Middle frontal gyrus (tissue), 1 donor: Measurements from ENCODE around the gene CIRBP.

Experiments
- DNase-seq: peaks from one replicate; pipeline ENCODE4 v3.0.0-alpha.2; 2015; ENCODE audit warnings: low spot score; ENCODE audit errors: extremely low spot score

Gene CIRBP

GRCh38 chr19:1266916-1267476, 2.1 kb upstream of the CIRBP start:
- no peak for DNase-seq

- no peak for DNase-seq
Measured at GRCh38 chr19:1267477-1268225, 1.5 kb upstream of the CIRBP start.

- DNase-seq = no peak
Measured at GRCh38 chr19:1268226-1269064, 687 bp upstream of the CIRBP start.

- DNase-seq = peak; percentile 77
Measured at GRCh38 chr19:1269478-1270212, 513 bp downstream of the CIRBP start.

GRCh38 chr19:1270213-1270853, 1.2 kb downstream of the CIRBP start:
- DNase-seq = no peak

- DNase-seq = no peak
Measured at GRCh38 chr19:1270854-1271527, 1.9 kb downstream of the CIRBP start.

GRCh38 chr19:1271528-1272422, 2.6 kb downstream of the CIRBP start:
- no peak for DNase-seq

- DNase-seq = no peak
Measured at GRCh38 chr19:1272423-1273262, 3.5 kb downstream of the CIRBP start.

GRCh38 chr19:1273263-1274041, 4.3 kb downstream of the CIRBP start:
- DNase-seq = no peak

GRCh38 chr19:1274081-1274851, 5.1 kb downstream of the CIRBP start:
- DNase-seq = no peak

- no peak for DNase-seq
Measured at GRCh38 chr19:1274852-1275259, 5.7 kb downstream of the CIRBP start.

- DNase-seq = peak; percentile 93
Measured at GRCh38 chr19:1275260-1275975, 6.3 kb downstream of the CIRBP start, which contains the start of gene FAM174C. FAM174C (plus strand) TSS chr19:1275530; CDS start chr19:1275550, 20 bp downstream.

GRCh38 chr19:1275976-1276627, 7.0 kb downstream of the CIRBP start:
- no peak for DNase-seq

- no peak for DNase-seq
Measured at GRCh38 chr19:1276628-1277022, 7.5 kb downstream of the CIRBP start.

- DNase-seq = no peak
Measured at GRCh38 chr19:1277061-1277460, 7.9 kb downstream of the CIRBP start.

GRCh38 chr19:1278074-1278473, 8.9 kb downstream of the CIRBP start:
- DNase-seq = no peak
